ENCODE results near the gene EML4. TPM values are rescaled to one million over a fixed set of nuclear protein-coding genes. Genes with fewer than 3 reads are reported as not detected.

The EML4 gene
- total and polyA plus RNA-seq, 9 of the 15 experiments (the other 6 are each of a cell fraction or from before 2014, with no cell fraction given): 14.7 to 48.3 (median 36.5) TPM

DNA sequence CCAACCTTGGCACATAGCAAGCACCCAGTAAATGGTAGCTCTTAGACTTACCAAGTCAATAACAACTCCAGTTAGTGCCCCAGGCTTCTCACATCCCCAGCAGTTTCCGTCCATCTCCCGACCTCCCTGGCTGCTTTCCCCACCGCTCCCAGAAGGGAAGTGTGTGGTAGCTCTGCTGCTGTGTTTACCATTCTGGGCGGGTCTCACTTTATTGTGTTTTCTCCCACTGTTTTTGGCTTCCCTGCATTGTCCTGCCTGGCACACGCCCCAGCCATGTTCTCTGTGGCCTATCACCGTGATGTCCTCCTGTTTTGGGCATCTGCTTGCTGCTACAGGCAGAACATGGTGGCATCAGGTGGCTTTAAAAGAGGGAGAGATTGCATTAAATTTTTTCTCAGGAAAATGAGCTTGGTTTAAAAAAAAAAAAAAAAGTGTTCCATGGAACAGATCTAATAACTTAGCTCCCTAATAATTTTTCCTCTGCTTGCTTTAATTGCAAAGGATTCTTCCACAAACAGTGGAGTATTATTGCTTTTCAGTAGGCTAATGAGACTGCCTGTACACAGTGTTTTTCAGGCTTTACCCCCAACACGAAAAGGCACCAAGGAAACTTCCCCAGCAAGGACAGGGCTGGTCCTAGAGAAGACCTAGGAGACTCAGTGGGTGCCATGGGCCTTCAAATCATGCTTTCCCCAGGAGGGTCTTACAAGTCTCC is 199.8 kb downstream of the EML4 start (continued):
- TF ChIP-seq, protein P1, sequence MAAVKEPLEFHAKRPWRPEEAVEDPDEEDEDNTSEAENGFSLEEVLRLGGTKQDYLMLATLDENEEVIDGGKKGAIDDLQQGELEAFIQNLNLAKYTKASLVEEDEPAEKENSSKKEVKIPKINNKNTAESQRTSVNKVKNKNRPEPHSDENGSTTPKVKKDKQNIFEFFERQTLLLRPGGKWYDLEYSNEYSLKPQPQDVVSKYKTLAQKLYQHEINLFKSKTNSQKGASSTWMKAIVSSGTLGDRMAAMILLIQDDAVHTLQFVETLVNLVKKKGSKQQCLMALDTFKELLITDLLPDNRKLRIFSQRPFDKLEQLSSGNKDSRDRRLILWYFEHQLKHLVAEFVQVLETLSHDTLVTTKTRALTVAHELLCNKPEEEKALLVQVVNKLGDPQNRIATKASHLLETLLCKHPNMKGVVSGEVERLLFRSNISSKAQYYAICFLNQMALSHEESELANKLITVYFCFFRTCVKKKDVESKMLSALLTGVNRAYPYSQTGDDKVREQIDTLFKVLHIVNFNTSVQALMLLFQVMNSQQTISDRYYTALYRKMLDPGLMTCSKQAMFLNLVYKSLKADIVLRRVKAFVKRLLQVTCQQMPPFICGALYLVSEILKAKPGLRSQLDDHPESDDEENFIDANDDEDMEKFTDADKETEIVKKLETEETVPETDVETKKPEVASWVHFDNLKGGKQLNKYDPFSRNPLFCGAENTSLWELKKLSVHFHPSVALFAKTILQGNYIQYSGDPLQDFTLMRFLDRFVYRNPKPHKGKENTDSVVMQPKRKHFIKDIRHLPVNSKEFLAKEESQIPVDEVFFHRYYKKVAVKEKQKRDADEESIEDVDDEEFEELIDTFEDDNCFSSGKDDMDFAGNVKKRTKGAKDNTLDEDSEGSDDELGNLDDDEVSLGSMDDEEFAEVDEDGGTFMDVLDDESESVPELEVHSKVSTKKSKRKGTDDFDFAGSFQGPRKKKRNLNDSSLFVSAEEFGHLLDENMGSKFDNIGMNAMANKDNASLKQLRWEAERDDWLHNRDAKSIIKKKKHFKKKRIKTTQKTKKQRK (IDR thresholded peaks at IDR 0.05; ENCODE audit: borderline replicate concordance, low read depth, low read length): no peak

DNA sequence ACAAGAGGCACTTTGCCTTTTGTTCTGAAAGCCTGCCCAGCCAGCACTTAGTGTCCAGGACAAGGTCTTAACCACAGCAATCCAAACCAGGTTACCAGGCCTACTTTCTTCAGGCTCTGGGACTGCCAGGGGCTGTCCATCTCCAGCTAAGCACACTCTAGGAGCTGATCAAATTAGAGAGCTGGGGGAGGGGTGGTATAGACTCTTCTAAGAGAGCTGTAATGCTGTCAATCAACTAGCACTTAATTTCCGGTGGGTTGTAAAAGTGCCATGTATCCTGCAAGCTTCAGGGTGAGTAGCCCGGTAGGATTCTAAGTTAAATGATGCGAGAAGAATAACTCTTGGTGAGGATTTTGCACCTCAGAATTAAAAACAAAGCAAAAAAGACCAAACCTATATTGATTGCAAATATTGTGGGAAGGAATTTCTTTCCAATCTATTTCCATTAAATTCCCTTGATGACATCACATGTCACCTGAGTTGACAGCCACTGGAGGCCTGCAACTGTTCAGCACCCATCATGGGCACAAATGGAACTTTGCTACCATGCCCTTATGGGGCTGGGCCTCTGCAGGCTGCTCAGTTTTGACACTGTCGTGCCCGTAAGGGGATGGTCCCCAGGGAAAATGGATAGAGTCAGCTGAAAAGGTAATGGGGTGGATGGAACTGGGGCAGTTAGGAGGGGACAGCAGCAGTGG is 200.5 kb downstream of the EML4 start:
- no peak overlapping the region for H3K4me3 ChIP-seq
- BruUV-seq (replicated peaks): no TSS peak
- H4K20me1 ChIP-seq (replicated peaks; ENCODE audit: control insufficient read depth, insufficient read depth, low read length): no peaks in the 10 kb centered on the region
- H3K79me2 ChIP-seq (ENCODE audit: control insufficient read depth, insufficient read depth, low read length): no peaks in the 10 kb centered on the region
- no peaks in the 10 kb centered on the region for H3K36me3 ChIP-seq (ENCODE audit: control insufficient read depth, insufficient read depth, low read length)
- 21% methylated on average over 5 of the region's 5 CpGs for WGBS (ENCODE audit: insufficient coverage, low coverage, missing lambda C conversion rate)
- H3K27me3 ChIP-seq (ENCODE audit: control insufficient read depth in 2 of 2, insufficient read depth in 2 of 2, low read length in 2 of 2): peaks cover 5 to 20% of the 10 kb centered on the region in 2 experiments
- H3K4me2 ChIP-seq (ENCODE audit: insufficient read depth, low read length): no peak overlapping the region
- ChIA-PET CTCF (ENCODE audit: low intra/inter-chr PET ratio) (no interaction called here), POLR2A (no interaction called here)
- H2AFZ ChIP-seq (ENCODE audit: low read depth, low read length): no peak overlapping the region
- no peaks in the 10 kb centered on the region for H3K4me1 ChIP-seq (replicated peaks in 1 of 2; ENCODE audit: control insufficient read depth in 2 of 2, insufficient read depth in 2 of 2, low read length in 2 of 2)
- FAIRE-seq (no peak), DNase-seq (ENCODE audit: extremely low read depth in 1 of 4, low spot score in 3 of 4) (no peak), ATAC-seq (no peak)
- H3K9ac ChIP-seq (ENCODE audit: insufficient read depth in 1 of 2, low read depth in 2 of 2, low read length in 2 of 2): no peak overlapping the region
- in situ Hi-C loops (cut with MboI): no loop called here
- intact Hi-C loops (cut with micrococcal nuclease): no loop called here
- H3K9me1 ChIP-seq (ENCODE audit: control insufficient read depth, insufficient read depth, low read length): no peaks in the 10 kb centered on the region
- no peaks in the 10 kb centered on the region for H3K9me3 ChIP-seq (replicated peaks; ENCODE audit: control insufficient read depth, insufficient read depth, low read depth, low read length)
- H3K27ac ChIP-seq (ENCODE audit: extremely low read depth, low read depth, low read length): no peak overlapping the region
- TF ChIP-seq, protein P2, sequence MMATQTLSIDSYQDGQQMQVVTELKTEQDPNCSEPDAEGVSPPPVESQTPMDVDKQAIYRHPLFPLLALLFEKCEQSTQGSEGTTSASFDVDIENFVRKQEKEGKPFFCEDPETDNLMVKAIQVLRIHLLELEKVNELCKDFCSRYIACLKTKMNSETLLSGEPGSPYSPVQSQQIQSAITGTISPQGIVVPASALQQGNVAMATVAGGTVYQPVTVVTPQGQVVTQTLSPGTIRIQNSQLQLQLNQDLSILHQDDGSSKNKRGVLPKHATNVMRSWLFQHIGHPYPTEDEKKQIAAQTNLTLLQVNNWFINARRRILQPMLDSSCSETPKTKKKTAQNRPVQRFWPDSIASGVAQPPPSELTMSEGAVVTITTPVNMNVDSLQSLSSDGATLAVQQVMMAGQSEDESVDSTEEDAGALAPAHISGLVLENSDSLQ (IDR thresholded peaks at IDR 0.05): peak; percentile 63
- TF ChIP-seq, protein P3, sequence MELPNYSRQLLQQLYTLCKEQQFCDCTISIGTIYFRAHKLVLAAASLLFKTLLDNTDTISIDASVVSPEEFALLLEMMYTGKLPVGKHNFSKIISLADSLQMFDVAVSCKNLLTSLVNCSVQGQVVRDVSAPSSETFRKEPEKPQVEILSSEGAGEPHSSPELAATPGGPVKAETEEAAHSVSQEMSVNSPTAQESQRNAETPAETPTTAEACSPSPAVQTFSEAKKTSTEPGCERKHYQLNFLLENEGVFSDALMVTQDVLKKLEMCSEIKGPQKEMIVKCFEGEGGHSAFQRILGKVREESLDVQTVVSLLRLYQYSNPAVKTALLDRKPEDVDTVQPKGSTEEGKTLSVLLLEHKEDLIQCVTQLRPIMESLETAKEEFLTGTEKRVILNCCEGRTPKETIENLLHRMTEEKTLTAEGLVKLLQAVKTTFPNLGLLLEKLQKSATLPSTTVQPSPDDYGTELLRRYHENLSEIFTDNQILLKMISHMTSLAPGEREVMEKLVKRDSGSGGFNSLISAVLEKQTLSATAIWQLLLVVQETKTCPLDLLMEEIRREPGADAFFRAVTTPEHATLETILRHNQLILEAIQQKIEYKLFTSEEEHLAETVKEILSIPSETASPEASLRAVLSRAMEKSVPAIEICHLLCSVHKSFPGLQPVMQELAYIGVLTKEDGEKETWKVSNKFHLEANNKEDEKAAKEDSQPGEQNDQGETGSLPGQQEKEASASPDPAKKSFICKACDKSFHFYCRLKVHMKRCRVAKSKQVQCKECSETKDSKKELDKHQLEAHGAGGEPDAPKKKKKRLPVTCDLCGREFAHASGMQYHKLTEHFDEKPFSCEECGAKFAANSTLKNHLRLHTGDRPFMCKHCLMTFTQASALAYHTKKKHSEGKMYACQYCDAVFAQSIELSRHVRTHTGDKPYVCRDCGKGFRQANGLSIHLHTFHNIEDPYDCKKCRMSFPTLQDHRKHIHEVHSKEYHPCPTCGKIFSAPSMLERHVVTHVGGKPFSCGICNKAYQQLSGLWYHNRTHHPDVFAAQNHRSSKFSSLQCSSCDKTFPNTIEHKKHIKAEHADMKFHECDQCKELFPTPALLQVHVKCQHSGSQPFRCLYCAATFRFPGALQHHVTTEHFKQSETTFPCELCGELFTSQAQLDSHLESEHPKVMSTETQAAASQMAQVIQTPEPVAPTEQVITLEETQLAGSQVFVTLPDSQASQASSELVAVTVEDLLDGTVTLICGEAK (IDR thresholded peaks at IDR 0.05): no peak
- TF ChIP-seq, protein P3 (CRISPR knock-in tag; IDR thresholded peaks at IDR 0.05): no peak
